Smooth muscle cell (in vitro differentiated cells): ENCODE results near the gene HHAT. TPM values are rescaled to one million over a fixed set of nuclear protein-coding genes. Genes with fewer than 3 reads are reported as not detected.

Experiments
- DNase-seq: peaks from one replicate; lab custom pipeline; 2025; ENCODE audit not compliant: unreplicated experiment; lab: John Stamatoyannopoulos, UW
- H2AFZ ChIP-seq: fragments of 200-600 bp; sonication (generic); 2 replicates; pipeline ENCODE4 v1.6.0; 2016; ENCODE audit warnings: antibody characterized with exemption, low read depth, mild to moderate bottlenecking
- H3F3A ChIP-seq: fragments of 200-600 bp; sonication (generic); 2 replicates; pipeline ENCODE4 v1.6.0; 2017; ENCODE audit warnings: antibody characterized with exemption, low read depth
- H3K27ac ChIP-seq: fragments of 200-600 bp; sonication (generic); 2 replicates; pipeline ENCODE4 v1.5.1; 2016; ENCODE audit warnings: low read depth, mild to moderate bottlenecking
- H3K27me3 ChIP-seq: fragments of 200-600 bp; sonication (generic); 2 replicates; pipeline ENCODE4 v1.6.1; 2016; ENCODE audit warnings: low read depth, mild to moderate bottlenecking
- H3K36me3 ChIP-seq: fragments of 200-600 bp; sonication (generic); 2 replicates; pipeline ENCODE4 v1.5.1; 2016; ENCODE audit warnings: low read depth
- H3K4me1 ChIP-seq: fragments of 200-600 bp; sonication (generic); 2 replicates; pipeline ENCODE4 v1.5.1; 2016; ENCODE audit warnings: low read depth
- H3K4me2 ChIP-seq: fragments of 200-600 bp; sonication (generic); 2 replicates; pipeline ENCODE4 v1.6.0; 2016; ENCODE audit warnings: mild to moderate bottlenecking
- H3K4me3 ChIP-seq: fragments of 200-600 bp; sonication (generic); 2 replicates; pipeline ENCODE4 v1.5.1; 2016; ENCODE audit warnings: mild to moderate bottlenecking
- H3K79me2 ChIP-seq: fragments of 200-600 bp; sonication (generic); 2 replicates; pipeline ENCODE4 v1.6.0; 2016; ENCODE audit warnings: low read depth, mild to moderate bottlenecking
- H3K9ac ChIP-seq: fragments of 200-600 bp; sonication (generic); 2 replicates; pipeline ENCODE4 v1.6.0; 2016; ENCODE audit warnings: low read depth
- H3K9me3 ChIP-seq: fragments of 200-600 bp; sonication (generic); replicated peaks from 2 replicates; pipeline ENCODE4 v1.5.1; 2016; ENCODE audit warnings: low read depth
- H4K20me1 ChIP-seq: fragments of 200-600 bp; sonication (generic); 2 replicates; pipeline ENCODE4 v1.6.0; 2016; ENCODE audit warnings: low read depth
- CTCF ChIP-seq: fragments of 200-600 bp; sonication (generic); IDR thresholded peaks from 2 replicates; pipeline ENCODE4 v1.5.1; 2017; ENCODE audit warnings: borderline replicate concordance, mild to moderate bottlenecking, antibody characterized with exemption; ENCODE audit not compliant: insufficient read depth, poor library complexity, severe bottlenecking
- WGBS: methylation state at CpG from one replicate; pipeline ENCODE4 v1.1.7; 2016; ENCODE audit warnings: low lambda C conversion rate; 5-methylcytosine and 5-hydroxymethylcytosine counted together
- polyA plus RNA-seq: library from polyadenylated mRNA; unstranded; fragments of >200 nt; fragmentation: Nextera tagmentation; extraction: Ambion mirVana; gene quantifications from 2 replicates; pipeline ENCODE4 v1.2.1, GENCODE V29; 2016
- total RNA-seq: library from RNA; depleted of rRNA; stranded (reverse); fragments of >200 nt; gene quantifications from 2 replicates; pipeline ENCODE4 v1.2.3, GENCODE V29; 2014

Gene HHAT
- total and polyA plus RNA-seq, 2 experiments from 2014 or later = 4.6 to 9.8 TPM

GRCh38 chr1:210620867-210621488 is 292.3 kb downstream of the HHAT start:
- Histone ChIP-seq H3K9ac (no peak overlapping the region), H3K4me2 (no peak overlapping the region), H4K20me1 (no peaks in the 10 kb centered on the region), H3K27ac (no peak overlapping the region), H3K9me3 (no peaks in the 10 kb centered on the region), H3K79me2 (no peaks in the 10 kb centered on the region), H3K4me3 (no peak overlapping the region), H3K36me3 (no peaks in the 10 kb centered on the region), H3K27me3 (peaks cover 3% of the 10 kb centered on the region), H3K4me1 (peaks cover 6% of the 10 kb centered on the region), H3F3A (no peaks in the 10 kb centered on the region), H2AFZ (no peak overlapping the region)
- WGBS = 87% methylated on average over 6 of the region's 6 CpGs
- no peak for TF ChIP-seq CTCF
- no peak for DNase-seq

- WGBS = 66% methylated on average over 6 of the region's 6 CpGs
- Histone ChIP-seq H3K9me3 (no peaks in the 10 kb centered on the region), H4K20me1 (no peaks in the 10 kb centered on the region), H3K27me3 (peaks cover 8% of the 10 kb centered on the region), H3K36me3 (no peaks in the 10 kb centered on the region), H3K27ac (no peak overlapping the region), H3K4me1 (peaks cover 6% of the 10 kb centered on the region), H3K79me2 (no peaks in the 10 kb centered on the region), H3K4me2 (no peak overlapping the region), H3F3A (no peaks in the 10 kb centered on the region), H3K9ac (no peak overlapping the region), H2AFZ (no peak overlapping the region), H3K4me3 (no peak overlapping the region)
- DNase-seq = no peak
- no peak for TF ChIP-seq CTCF
Measured at GRCh38 chr1:210621712-210622111, 293.0 kb downstream of the HHAT start.

GRCh38 chr1:210624722-210625121 is 296.0 kb downstream of the HHAT start:
- WGBS = 53% methylated on average over 1 of the region's 1 CpG
- Histone ChIP-seq H4K20me1 (no peaks in the 10 kb centered on the region), H3K79me2 (no peaks in the 10 kb centered on the region), H3F3A (no peaks in the 10 kb centered on the region), H3K36me3 (no peaks in the 10 kb centered on the region), H3K4me2 (no peak overlapping the region), H3K4me1 (peaks cover 6% of the 10 kb centered on the region), H3K9ac (no peak overlapping the region), H3K4me3 (no peak overlapping the region), H3K27ac (no peak overlapping the region), H3K27me3 (peaks cover 8% of the 10 kb centered on the region), H3K9me3 (no peaks in the 10 kb centered on the region), H2AFZ (no peak overlapping the region)
- no peak for DNase-seq
- TF ChIP-seq CTCF = no peak

GRCh38 chr1:210625715-210626114 is 297.0 kb downstream of the HHAT start:
- WGBS = 100% methylated on average over 1 of the region's 1 CpG
- Histone ChIP-seq H3F3A (no peaks in the 10 kb centered on the region), H3K4me3 (no peak overlapping the region), H3K4me1 (peaks cover 5% of the 10 kb centered on the region), H3K9me3 (no peaks in the 10 kb centered on the region), H3K27me3 (peaks cover 13% of the 10 kb centered on the region), H3K9ac (no peak overlapping the region), H3K79me2 (no peaks in the 10 kb centered on the region), H2AFZ (no peak overlapping the region), H3K4me2 (no peak overlapping the region), H3K27ac (no peak overlapping the region), H4K20me1 (no peaks in the 10 kb centered on the region), H3K36me3 (no peaks in the 10 kb centered on the region)
- no peak for TF ChIP-seq CTCF
- no peak for DNase-seq
